ENCODE measurements around the gene OTULIN.

Gene OTULIN

GRCh38 chr5:14664270-14665100, at the start of gene OTULIN:
TSS of gene OTULIN (plus strand) at chr5:14664718. CDS start at chr5:14664826, 108 bp downstream.
- FAIRE-seq (peak; percentile 81), DNase-seq (ENCODE audit: insufficient read length, low spot score) (peak; percentile 81)

GRCh38 chr5:14615365-14615764, 49.2 kb upstream of the OTULIN start:
- DNase-seq (ENCODE audit: insufficient read length, low spot score): no peak
- no peak for FAIRE-seq

GRCh38 chr5:14617441-14617840, 47.1 kb upstream of the OTULIN start:
- no peak for DNase-seq (ENCODE audit: insufficient read length, low spot score)
- no peak for FAIRE-seq

- no peak for DNase-seq (ENCODE audit: insufficient read length, low spot score)
- FAIRE-seq: no peak
Observed at GRCh38 chr5:14627270-14627669, 37.2 kb upstream of the OTULIN start.

- FAIRE-seq: peak; percentile 21
- no peak for DNase-seq (ENCODE audit: insufficient read length, low spot score)
Observed at GRCh38 chr5:14628346-14628745, 36.2 kb upstream of the OTULIN start.

GRCh38 chr5:14630671-14631070, 33.8 kb upstream of the OTULIN start:
- no peak for DNase-seq (ENCODE audit: insufficient read length, low spot score)
- FAIRE-seq: no peak

- FAIRE-seq (no peak), DNase-seq (ENCODE audit: insufficient read length, low spot score) (no peak)
Observed at GRCh38 chr5:14635656-14636055, 28.9 kb upstream of the OTULIN start.

- no peak for DNase-seq (ENCODE audit: insufficient read length, low spot score)
- FAIRE-seq: no peak
Observed at GRCh38 chr5:14640765-14641164, 23.8 kb upstream of the OTULIN start.

GRCh38 chr5:14644623-14645237, 19.8 kb upstream of the OTULIN start:
- DNase-seq (ENCODE audit: insufficient read length, low spot score): no peak
- no peak for FAIRE-seq

- FAIRE-seq (no peak), DNase-seq (ENCODE audit: insufficient read length, low spot score) (no peak)
Observed at GRCh38 chr5:14650052-14650451, 14.5 kb upstream of the OTULIN start.

GRCh38 chr5:14655146-14655741, 9.3 kb upstream of the OTULIN start:
- no peak for DNase-seq (ENCODE audit: insufficient read length, low spot score)
- FAIRE-seq: no peak

GRCh38 chr5:14656898-14657297, 7.6 kb upstream of the OTULIN start:
- no peak for DNase-seq (ENCODE audit: insufficient read length, low spot score)
- FAIRE-seq: no peak

GRCh38 chr5:14659821-14660607, 4.5 kb upstream of the OTULIN start:
- FAIRE-seq (no peak), DNase-seq (ENCODE audit: insufficient read length, low spot score) (no peak)

- peak; percentile 37 for FAIRE-seq
Observed at GRCh38 chr5:14660833-14661232, 3.7 kb upstream of the OTULIN start.

GRCh38 chr5:14662721-14663260, 1.7 kb upstream of the OTULIN start:
- DNase-seq (ENCODE audit: insufficient read length, low spot score): no peak
- no peak for FAIRE-seq

More at GRCh38 chr5:14660833-14661232, 3.7 kb upstream of the OTULIN start:
- DNase-seq (ENCODE audit: insufficient read length, low spot score): no peak

GRCh38 chr5:14663734-14664269, 716 bp upstream of the OTULIN start:
- FAIRE-seq: peak; percentile 85
- no peak for DNase-seq (ENCODE audit: insufficient read length, low spot score)

- FAIRE-seq: peak; percentile 33
- no peak for DNase-seq (ENCODE audit: insufficient read length, low spot score)
Observed at GRCh38 chr5:14665101-14665822, 744 bp downstream of the OTULIN start.

GRCh38 chr5:14665949-14666348, 1.4 kb downstream of the OTULIN start:
- FAIRE-seq (peak; percentile 89), DNase-seq (ENCODE audit: insufficient read length, low spot score) (peak; percentile 44)

GRCh38 chr5:14666357-14666756, 1.8 kb downstream of the OTULIN start:
- no peak for DNase-seq (ENCODE audit: insufficient read length, low spot score)
- no peak for FAIRE-seq

GRCh38 chr5:14667290-14667689, 2.8 kb downstream of the OTULIN start:
- DNase-seq (ENCODE audit: insufficient read length, low spot score): no peak
- no peak for FAIRE-seq
